Cardiac muscle cell (in vitro differentiated cells and primary cell): ENCODE data around the gene CEP95. TPM values are rescaled to one million over a fixed set of nuclear protein-coding genes. Genes with fewer than 3 reads are reported as not detected.

Experiments
- DNase-seq, 2 donors: peaks; one replicate each; pipeline versions ENCODE4 v3.0.0 to v3.0.0-alpha.2; 2010 to 2017; ENCODE audit warnings: low read depth in 1 of 2, low spot score in 1 of 2
- H3K27ac ChIP-seq: fragments of 200-600 bp; sonication (generic); 2 replicates; pipeline ENCODE4 v1.5.1; 2016
- H3K27me3 ChIP-seq: fragments of 200-600 bp; sonication (generic); 2 replicates; pipeline ENCODE4 v1.6.0; 2016; ENCODE audit warnings: control low read depth
- H3K36me3 ChIP-seq: fragments of 200-600 bp; sonication (generic); 2 replicates; pipeline ENCODE4 v1.5.1; 2016; ENCODE audit warnings: control low read depth
- H3K4me1 ChIP-seq: fragments of 200-600 bp; sonication (generic); 2 replicates; pipeline ENCODE4 v1.8.1; 2017; ENCODE audit warnings: low read depth, mild to moderate bottlenecking, mixed run types
- H3K4me3 ChIP-seq: fragments of 200-600 bp; sonication (generic); 2 replicates; pipeline ENCODE4 v1.5.1; 2016; ENCODE audit warnings: mild to moderate bottlenecking
- H3K9me3 ChIP-seq: fragments of 200-600 bp; sonication (generic); 2 replicates; pipeline ENCODE4 v1.5.1; 2017; ENCODE audit warnings: low read depth, mild to moderate bottlenecking, control low read depth
- CTCF ChIP-seq: IDR thresholded peaks from 2 replicates; pipeline ENCODE4 v1.5.1; 2012; ENCODE audit warnings: low read depth, mild to moderate bottlenecking, low read length
- polyA plus RNA-seq: library from polyadenylated mRNA; unstranded; fragments of >200 nt; fragmentation: Nextera tagmentation; extraction: Ambion mirVana; gene quantifications from 2 replicates; pipeline ENCODE4 v1.2.1, GENCODE V29; 2016
- total RNA-seq: library from RNA; depleted of rRNA; stranded (reverse); fragments of >200 nt; gene quantifications from 2 replicates; pipeline ENCODE4 v1.2.3, GENCODE V29; 2016

Gene CEP95
- total and polyA plus RNA-seq, 2 experiments from 2014 or later: 29.1 to 40.3 TPM

- Histone ChIP-seq H3K27ac (peak overlapping the region; percentile 4), H3K4me3 (no peak overlapping the region), H3K36me3 (peaks cover 22% of the 10 kb centered on the region), H3K9me3 (no peaks in the 10 kb centered on the region), H3K27me3 (no peaks in the 10 kb centered on the region), H3K4me1 (no peaks in the 10 kb centered on the region)
- DNase-seq: no peak
- TF ChIP-seq CTCF: no peak
Observed at GRCh38 chr17:64579917-64580316, 73.1 kb downstream of the CEP95 start.

GRCh38 chr17:64580384-64581315 lies 73.9 kb downstream of the CEP95 start:
- peaks cover 22% of the 10 kb centered on the region for H3K36me3 ChIP-seq
- no peak for DNase-seq

GRCh38 chr17:64583038-64583437 lies 76.3 kb downstream of the CEP95 start:
- DNase-seq: no peak
- H3K9me3 ChIP-seq: no peaks in the 10 kb centered on the region
- no peaks in the 10 kb centered on the region for H3K4me1 ChIP-seq
- H3K4me3 ChIP-seq: no peak overlapping the region
- H3K27me3 ChIP-seq: no peaks in the 10 kb centered on the region
- no peak overlapping the region for H3K27ac ChIP-seq
- TF ChIP-seq CTCF: no peak
- H3K36me3 ChIP-seq: peaks cover 22% of the 10 kb centered on the region

More at GRCh38 chr17:64580384-64581315, 73.9 kb downstream of the CEP95 start:
- H3K4me3 ChIP-seq: no peak overlapping the region
- no peaks in the 10 kb centered on the region for H3K4me1 ChIP-seq
- no peak for TF ChIP-seq CTCF
- H3K9me3 ChIP-seq: no peaks in the 10 kb centered on the region
- no peaks in the 10 kb centered on the region for H3K27me3 ChIP-seq
- peak overlapping the region; percentile 55 for H3K27ac ChIP-seq

GRCh38 chr17:64585146-64585545 lies 78.4 kb downstream of the CEP95 start:
- DNase-seq: no peak
- Histone ChIP-seq H3K9me3 (no peaks in the 10 kb centered on the region), H3K36me3 (peaks cover 14% of the 10 kb centered on the region), H3K4me3 (no peak overlapping the region), H3K4me1 (no peaks in the 10 kb centered on the region), H3K27me3 (no peaks in the 10 kb centered on the region), H3K27ac (no peak overlapping the region)
- no peak for TF ChIP-seq CTCF

Other genes with a start within 250 kb of the CEP95 start
- gene TEX2, start 243.7 kb upstream of the CEP95 start, total RNA-seq: 17.5 and 23.5 TPM in 2 replicates
- gene TEX2, start 243.7 kb upstream of the CEP95 start, polyA plus RNA-seq: 17.9 and 18.7 TPM in 2 replicates
- 0.56 and 4.0 TPM in 2 replicates for gene PECAM1, start 116.1 kb upstream of the CEP95 start, total RNA-seq
- gene PECAM1, start 116.1 kb upstream of the CEP95 start, polyA plus RNA-seq: 0.29 TPM in 1 of 2 replicates, not detected in the other
- not detected in 2 replicates for gene MILR1, start 57.9 kb upstream of the CEP95 start, total RNA-seq
- gene MILR1, start 57.9 kb upstream of the CEP95 start, polyA plus RNA-seq: not detected in 2 replicates
- 8.1 and 17.0 TPM in 2 replicates for gene POLG2, start 9.9 kb upstream of the CEP95 start, total RNA-seq
- gene POLG2, start 9.9 kb upstream of the CEP95 start, polyA plus RNA-seq: 22.2 and 32.9 TPM in 2 replicates
- gene DDX5, start 688 bp upstream of the CEP95 start, total RNA-seq: 726 and 1,000 TPM in 2 replicates
- 591 and 639 TPM in 2 replicates for gene DDX5, start 688 bp upstream of the CEP95 start, polyA plus RNA-seq
- 16.4 and 22.2 TPM in 2 replicates for gene SMURF2, start 155.3 kb downstream of the CEP95 start, total RNA-seq
- gene SMURF2, start 155.3 kb downstream of the CEP95 start, polyA plus RNA-seq: 13.2 and 17.5 TPM in 2 replicates